ENCODE results near the gene RNF157. TPM values are rescaled to one million over a fixed set of nuclear protein-coding genes. Genes with fewer than 3 reads are reported as not detected.

RNF157 gene
- total RNA-seq, 2 experiments from 2014 or later: 25.4 to 28.0 TPM

Small RNA genes within 50 kb of the gene (microRNA-seq; reads per million reads assigned to microRNA genes)
- 5.9 reads per million, percentile 20 among the genes with 10 or more reads in this experiment for gene MIR6868 (ENCODE audit: borderline microRNAs expressed, borderline number of aligned reads, borderline replicate concordance)

Other genes with a start within 250 kb of the RNF157 start
- gene CDK3, start 239.6 kb downstream of the RNF157 start, total RNA-seq: 1 to 10 TPM; 2.9 to 3.7 TPM
- gene EVPL, start 213.2 kb downstream of the RNF157 start, total RNA-seq: under 1 TPM in 1 of 2 experiments, not detected in 1; 0.02 TPM
- 100 to 1,000 TPM; 142 to 148 TPM for gene SRP68, start 168.0 kb downstream of the RNF157 start, total RNA-seq
- gene GALR2, start 165.7 kb downstream of the RNF157 start, total RNA-seq: 1 to 10 TPM; 3.5 to 4.8 TPM
- gene ZACN, start 161.3 kb downstream of the RNF157 start, total RNA-seq: 1 to 10 TPM; 4.9 to 5.1 TPM
- 10 to 100 TPM; 63.3 to 66.0 TPM for gene EXOC7, start 136.7 kb downstream of the RNF157 start, total RNA-seq
- under 1 TPM; 0.22 to 0.29 TPM for gene FOXJ1, start 99.2 kb downstream of the RNF157 start, total RNA-seq
- 100 to 1,000 TPM; 317 TPM for gene UBALD2, start 24.9 kb upstream of the RNF157 start, total RNA-seq
- 1 to 10 TPM; 1.0 to 1.1 TPM for gene QRICH2, start 67.8 kb upstream of the RNF157 start, total RNA-seq
- gene PRPSAP1, start 113.4 kb upstream of the RNF157 start, total RNA-seq: 10 to 100 TPM; 40.1 to 42.1 TPM
- 10 to 100 TPM in 1 of 2 experiments, 1 to 10 TPM in 1; 9.9 to 11.4 TPM for gene SPHK1, start 144.1 kb upstream of the RNF157 start, total RNA-seq
- gene UBE2O, start 212.7 kb upstream of the RNF157 start, total RNA-seq: 10 to 100 TPM; 24.5 to 25.2 TPM
- gene AANAT, start 227.1 kb upstream of the RNF157 start, total RNA-seq: not detected

Data from activated CD4-positive, alpha-beta memory T cell treated with anti-CD3 and anti-CD28 coated beads for 36 hours (primary cell).